H1 (cell line): Measurements from ENCODE around the gene ADORA1. TPM values are rescaled to one million over a fixed set of nuclear protein-coding genes. Genes with fewer than 3 reads are reported as not detected.

Experiments used
- CREB1 ChIP-seq: IDR thresholded peaks from 2 replicates; pipeline ENCODE4 v1.6.1; 2012; ENCODE audit warnings: inconsistent platforms
- EZH2 ChIP-seq: fragments of 200-600 bp; sonication (generic); IDR thresholded peaks from 2 replicates; pipeline ENCODE4 v1.7.1; 2012; ENCODE audit warnings: low read depth, mild to moderate bottlenecking, moderate library complexity, low read length, inconsistent platforms; ENCODE audit not compliant: severe bottlenecking
- NRF1 ChIP-seq: IDR thresholded peaks from 2 replicates; pipeline ENCODE4 v1.6.1; 2011; ENCODE audit warnings: mild to moderate bottlenecking, low read depth, low read length, improper control_type of control experiment
- polyA plus RNA-seq, 7 experiments: library from polyadenylated mRNA; depleted of rRNA in 3 of 7; stranded (reverse) in 5 of 7; unstranded in 2 of 7; fragments of >200 nt in 5 of 7; fragments of 200-250 nt in 2 of 7; gene quantifications; 1 replicate in 5 of 7; 2 replicates in 1 of 7; 4 replicates in 1 of 7; pipeline versions ENCODE4 v1.2.1 to v1.2.3, GENCODE V29; 2011 to 2013; ENCODE audit warnings: missing spikeins in 2 of 7, mixed read lengths in 2 of 7
- total RNA-seq: library from RNA; stranded (reverse); fragmentation: NEBNext Ultra II Directional; extraction: Animal tissue kit (Norgen Biotek cat#: 25700); gene quantifications from 2 replicates; pipeline ENCODE4 v1.2.1, GENCODE V29; 2021

The ADORA1 gene
- total and polyA plus RNA-seq, 2 of the 8 experiments (the other 6 are each of a cell fraction or from before 2014, with no cell fraction given), result 3.3 to 6.7 TPM

DNA sequence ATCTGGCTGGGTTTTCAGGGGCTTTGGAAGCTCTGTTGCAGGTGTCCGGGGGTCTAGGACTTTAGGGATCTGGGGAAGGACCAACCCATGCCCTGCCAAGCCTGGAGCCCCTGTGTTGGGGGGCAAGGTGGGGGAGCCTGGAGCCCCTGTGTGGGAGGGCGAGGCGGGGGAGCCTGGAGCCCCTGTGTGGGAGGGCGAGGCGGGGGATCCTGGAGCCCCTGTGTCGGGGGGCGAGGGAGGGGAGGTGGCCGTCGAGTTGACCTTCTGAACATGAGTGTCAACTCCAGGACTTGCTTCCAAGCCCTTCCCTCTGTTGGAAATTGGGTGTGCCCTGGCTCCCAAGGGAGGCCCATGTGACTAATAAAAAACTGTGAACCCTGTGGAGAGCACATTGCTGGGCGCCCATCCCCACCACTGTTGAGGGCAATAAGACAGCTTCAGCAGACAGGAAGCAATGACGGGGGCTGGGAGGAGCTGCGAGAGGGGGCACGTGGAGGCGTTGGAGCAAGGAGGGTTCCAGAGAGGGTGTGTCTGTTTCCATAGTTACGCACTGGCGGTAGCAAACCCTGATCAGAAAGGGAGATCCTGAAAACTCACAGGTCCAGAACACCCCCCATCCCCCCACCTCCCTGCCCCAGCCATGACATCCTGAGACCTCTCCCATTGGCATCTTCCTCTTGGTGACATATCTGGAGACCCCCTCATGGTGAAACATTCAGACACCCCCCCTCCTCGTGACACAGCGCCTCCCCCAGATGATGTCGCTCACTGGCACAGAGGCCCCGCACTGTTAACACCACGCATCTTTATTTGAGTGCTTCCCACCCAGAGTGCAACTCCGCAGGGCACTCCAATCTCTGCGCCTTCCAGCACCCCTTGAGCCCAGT lies 39.7 kb downstream of the ADORA1 start (continued):
- TF ChIP-seq CREB1 (no peak), NRF1 (no peak), EZH2 (no peak)
